Activated CD4-positive, alpha-beta T cell treated with anti-CD3 and anti-CD28 coated beads, Interleukin-10, Interleukin-2, amounts not matched to agents 100 ng/mL and 50 ng/mL, durations not matched to agents 16 hours and 8 hours (primary cell): ENCODE measurements around the gene PAX5.
A peak's percentile ranks its signal among the peaks of the same experiment; 100 is the strongest.

Experiments used
- DNase-seq: peaks from one replicate; pipeline ENCODE4 v3.0.0-alpha.2; 2020

PAX5 gene

DNA sequence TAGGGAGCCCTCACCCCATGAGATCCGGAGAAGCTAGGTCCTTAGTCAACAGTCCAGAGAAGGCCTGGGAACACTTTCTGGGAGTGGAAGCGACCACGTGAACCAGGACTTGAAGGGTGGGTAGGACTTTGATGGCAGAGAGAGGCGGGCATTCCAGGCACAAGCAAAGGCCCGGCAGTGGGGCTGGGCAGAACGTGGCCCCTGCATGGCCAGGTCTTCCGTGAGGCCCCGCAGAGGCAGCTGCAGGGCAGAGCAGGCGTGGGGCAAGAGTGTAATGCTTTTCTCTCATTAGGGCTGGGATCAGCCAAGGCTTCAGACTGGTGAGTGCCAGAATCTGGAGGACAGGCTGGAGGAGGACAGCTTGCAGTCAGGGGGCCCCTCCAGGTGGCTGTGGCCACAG, 184.1 kb downstream of the PAX5 start:
- no peak for DNase-seq

DNA sequence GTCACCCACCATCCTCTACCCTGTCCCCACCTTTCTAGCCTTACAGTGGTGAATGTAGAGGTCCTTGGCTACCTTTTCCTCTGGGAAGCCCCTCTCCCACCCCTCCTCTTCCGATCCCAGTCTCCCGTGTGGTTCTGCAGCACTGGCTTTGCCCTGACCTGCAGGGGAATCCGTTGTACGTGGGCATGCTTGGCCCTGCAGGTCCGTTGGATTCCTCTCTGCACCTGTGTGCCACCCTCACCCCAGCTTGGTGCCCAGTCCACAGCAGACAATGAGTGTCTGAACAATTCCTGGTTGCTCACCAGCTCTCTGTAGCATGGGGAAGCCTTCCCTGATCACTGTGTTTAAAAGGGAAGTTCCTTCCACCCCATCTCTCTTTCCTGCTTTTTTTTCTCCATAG, 185.1 kb downstream of the PAX5 start:
- DNase-seq: no peak

DNA sequence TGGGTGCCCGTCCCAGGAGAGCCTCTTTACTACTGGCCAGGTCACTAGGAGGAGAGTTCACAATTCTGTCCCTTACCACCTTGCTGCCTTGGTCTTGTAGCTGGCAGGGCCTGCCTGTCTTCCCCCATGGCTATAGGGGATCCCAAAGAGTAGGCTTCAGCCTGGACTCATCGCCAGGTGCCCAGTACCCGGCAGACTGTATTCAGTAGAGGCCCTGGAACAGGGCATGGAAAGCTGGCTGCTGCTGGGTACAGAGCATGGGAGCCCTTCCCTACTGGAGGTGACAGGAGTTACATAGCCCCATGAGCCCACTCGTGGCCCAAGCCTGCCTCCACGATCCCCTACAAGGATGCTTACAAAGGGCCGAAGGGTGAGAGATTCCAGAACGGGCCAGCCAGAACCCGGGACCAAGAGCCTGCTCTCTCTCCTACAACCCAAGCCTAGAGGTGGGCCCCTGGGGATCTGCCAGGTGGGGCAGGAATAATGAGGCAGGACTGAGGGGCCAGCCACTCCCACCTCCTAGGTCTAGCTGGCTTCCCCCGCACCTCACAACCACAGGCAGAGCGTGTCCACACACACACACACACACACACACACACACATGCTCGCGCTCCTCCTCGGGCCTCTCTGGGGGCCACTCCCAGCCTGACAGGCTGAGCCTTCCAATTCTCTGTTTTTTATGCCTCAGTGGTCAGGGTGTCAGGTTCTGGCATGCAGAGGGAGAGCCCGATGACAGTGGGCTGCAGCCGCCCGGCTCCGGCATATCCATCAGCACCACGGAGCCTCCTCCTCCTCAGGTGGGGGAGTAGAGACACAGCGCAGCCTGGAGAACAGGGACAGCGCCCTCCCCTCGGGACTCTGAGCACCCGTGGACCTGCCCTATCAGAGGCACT, 186.0 kb downstream of the PAX5 start:
- no peak for DNase-seq

DNA sequence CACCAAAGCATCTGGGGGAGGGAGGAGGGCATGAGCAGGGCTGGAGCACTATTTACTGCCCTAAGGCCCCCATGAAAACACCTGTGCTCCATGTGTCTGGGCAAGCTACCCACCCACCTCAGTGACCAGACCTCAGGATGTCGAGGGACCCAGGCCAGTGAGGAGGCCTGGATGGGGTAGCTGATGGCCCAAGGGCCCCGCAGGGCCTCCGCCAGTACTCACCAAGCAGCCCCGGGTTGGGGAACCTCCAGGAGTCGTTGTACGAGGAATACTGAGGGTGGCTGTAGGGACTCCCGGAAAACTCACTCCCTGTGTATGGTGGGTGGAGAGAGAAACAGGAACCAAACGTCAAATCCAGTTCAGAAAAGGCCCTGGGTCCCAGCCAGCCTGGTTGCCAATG, 187.4 kb downstream of the PAX5 start:
- no peak for DNase-seq

DNA sequence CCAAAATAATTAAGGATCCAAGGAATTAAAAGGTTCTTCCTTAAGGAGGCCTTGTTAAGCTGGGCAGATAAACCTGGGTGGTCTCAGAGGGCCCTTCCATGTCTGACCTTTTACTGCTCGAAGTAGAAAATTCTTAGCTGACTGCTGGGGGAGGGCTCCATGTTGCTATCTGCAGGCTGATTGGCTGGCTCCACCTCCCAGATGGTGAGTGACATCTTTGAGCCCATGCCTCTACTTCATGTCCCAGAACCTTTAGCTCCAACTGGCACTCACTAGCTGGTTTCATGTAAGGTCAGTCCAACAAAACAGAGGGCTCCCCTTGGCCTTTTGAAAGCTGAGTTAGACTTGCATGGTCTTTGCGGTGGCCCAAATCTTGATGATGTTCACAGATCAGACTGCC, 188.2 kb downstream of the PAX5 start:
- DNase-seq: no peak

DNA sequence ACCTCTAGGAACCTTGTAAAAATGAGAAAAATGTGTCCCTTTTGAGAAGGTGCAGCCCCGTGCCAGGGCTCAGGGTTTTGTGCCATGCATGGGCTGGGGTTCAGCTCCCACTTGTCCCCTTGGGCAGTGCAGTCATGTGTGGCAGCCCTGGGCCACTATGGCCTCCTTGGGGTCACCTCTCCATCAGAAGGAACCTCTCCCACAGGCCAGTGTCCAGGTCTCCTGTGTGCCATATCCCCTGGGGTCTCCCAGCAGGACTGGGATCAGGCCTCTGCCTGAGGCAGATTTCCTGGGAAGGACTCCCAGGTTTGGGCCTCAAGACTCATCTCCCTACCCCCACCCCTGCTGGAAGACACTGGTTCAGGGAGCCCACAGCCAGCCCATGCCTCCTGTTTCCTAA, 189.1 kb downstream of the PAX5 start:
- DNase-seq: no peak

DNA sequence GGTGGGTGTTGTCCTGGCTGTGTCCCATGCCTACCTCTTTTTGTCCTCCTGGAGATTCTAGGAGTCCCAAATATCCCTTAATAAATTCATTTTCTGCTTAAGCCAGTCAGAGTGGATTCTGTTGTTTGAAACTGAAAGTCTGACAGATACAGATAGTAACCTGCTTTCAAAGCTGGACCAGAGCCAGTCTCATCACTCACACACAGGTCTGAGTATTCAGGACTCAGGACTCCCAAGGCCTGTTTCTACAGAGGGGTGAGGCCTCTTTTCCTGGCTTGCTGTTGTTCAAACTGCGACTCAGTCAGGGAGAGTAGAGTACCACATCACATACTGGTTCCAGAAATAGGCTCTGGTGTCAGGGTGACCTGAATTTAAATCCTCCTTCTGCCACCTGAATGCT, 190.1 kb downstream of the PAX5 start:
- DNase-seq: peak; percentile 11

DNA sequence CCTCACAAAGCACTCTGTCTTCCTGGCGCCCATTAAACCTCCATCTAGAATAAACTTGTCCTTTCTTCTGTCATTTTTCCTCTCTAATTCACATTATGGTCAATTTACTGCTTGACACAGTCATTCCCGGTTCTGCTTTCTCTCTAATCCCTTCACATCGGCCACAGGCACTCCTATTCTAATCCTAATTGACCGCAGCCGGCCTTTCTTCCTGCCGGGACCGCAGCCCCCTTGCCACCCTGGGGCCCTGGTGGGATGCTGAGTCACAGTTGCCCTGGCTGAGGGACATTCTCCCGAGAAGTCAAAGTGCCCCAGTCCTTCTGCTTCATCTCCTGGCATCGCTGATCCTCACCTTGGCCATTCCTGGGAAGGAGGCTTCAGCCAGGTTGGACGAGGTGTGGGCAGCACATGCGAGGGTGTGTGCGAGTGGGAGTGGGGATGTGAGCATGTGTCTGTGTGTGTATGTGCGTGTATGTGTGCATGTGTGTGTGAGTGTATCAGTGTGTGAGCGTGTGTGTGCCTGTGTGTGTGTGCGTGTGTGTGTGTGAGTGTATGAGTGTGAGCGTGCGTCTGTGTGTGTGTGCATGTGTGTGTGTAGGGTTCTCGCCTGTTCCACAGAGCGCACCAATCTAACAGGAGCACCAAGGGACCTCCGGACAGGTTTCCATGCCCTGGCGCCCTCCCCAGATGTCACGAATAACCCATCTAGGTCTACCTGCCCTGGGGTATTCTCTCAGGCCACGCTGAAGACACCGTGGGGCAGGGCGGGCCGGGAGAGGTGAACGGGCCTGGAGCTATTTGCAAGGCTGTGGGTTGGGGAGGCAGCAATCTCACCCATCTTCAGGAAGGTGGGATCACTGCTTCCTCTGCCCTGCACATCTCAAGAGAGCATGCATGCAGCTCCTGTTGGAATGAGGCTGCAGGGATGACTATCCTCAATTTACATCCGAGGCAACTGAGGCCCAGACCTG, 191.2 kb downstream of the PAX5 start:
- no peak for DNase-seq

DNA sequence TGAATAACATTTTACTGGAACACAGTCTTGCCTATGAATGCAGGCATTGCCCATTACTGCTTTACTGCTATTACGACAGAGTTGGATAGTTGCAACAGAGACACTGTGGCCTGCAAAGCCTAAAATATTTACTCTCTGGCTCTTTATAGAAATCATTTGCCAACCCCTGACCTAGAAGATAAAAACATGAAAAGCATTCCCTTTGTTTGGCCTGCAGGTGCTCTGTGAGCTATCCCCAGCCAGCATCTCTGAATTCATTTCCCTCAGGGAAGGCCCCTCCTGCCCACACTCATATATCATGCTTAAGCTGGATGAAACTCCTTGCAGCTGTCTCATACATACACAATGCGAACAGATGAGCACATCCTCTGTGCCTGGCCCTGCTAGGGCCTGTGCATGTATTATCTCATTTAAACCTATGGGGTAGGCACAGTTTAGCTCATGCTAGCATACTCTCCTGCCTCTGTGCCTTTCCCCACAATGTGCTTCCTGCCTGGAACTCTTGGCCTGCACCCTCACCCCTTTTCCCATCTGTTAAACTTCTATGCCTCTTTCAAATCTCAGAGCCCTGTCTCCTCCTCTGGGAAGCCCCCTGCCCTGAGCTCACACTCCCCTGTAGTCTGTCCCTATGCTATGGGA, 193.1 kb downstream of the PAX5 start:
- DNase-seq: no peak

DNA sequence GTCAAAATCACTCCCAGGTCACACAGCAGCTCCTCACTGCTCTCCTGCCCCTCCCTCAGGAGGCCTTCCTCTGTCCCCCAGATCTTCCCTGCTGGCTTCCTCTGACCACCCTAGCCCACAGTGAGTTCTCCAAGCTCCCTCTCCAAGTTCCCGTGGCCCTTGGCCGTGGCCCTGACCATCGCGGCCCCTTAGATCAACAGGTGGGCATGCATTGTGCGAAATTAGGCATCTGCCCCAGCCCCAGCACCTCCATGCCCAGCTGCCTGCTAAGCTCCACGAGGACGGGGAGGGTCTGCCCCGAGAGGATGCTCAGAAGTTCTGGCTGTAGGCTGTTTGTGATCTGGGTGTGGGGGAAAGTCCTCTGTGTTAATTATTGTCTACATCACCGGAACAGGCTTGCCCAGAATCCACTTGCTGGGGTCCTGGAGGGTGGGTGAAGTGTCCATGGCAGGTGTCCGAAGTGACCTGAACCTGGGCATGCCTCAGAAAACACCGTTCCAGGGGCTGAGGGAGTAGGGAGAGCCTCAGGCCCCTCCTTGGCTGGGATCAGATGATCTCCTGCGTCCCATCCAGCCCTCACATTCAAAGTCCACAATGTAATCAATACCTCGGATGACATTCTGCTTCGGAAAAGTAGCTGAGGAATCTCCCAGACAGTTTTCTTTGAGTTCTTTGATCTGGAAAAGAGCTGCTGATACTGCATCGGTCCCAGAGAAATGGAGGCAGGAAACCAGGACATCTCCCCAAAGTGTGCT, 194.8 kb downstream of the PAX5 start:
- no peak for DNase-seq

DNA sequence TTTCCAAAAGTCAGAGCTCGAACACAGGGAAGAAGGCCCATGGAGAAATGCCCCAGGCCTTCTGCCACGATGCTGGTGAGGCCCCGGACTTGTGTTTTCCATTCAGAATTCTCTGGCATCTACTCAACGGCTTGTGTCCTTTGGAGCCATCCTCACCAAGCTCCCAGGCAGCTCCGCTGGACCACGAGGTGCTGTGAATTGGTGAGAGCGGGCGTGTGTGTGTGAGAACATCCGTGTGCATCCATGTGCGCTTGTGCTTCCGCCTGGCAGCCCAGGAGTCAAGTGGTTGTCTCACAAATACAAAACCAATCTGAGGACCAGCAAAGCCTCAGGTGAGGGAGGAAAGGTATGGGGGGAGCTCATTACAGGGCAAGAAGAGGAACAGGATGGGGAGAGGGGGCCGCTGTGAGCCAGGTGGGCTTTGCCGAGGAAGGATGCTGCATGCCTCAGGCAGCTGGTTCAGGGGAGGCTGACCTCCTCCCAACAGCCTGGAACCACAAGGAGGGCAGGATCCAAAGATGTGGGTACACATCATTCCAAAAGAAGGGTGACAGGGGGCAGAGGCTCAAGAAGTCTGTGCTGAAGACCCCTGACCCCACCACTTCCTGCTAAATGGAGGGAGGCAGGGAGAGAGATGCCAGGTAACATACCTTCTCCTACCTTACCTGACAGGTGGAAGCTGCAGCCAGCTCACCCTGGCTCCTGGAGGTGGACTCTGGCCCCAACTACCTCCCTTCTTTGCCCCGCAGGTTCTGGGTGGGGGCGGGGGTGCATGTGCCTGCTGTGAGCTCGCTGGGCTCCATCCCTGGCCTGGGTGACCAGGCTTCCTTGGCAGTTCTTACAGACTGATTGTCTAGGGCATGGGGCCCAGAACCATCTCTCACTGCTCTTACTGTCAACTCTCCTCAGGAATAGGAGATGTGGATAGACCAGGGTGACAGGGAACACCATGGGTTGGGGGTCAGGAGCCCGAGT, 196.3 kb downstream of the PAX5 start:
- no peak for DNase-seq

DNA sequence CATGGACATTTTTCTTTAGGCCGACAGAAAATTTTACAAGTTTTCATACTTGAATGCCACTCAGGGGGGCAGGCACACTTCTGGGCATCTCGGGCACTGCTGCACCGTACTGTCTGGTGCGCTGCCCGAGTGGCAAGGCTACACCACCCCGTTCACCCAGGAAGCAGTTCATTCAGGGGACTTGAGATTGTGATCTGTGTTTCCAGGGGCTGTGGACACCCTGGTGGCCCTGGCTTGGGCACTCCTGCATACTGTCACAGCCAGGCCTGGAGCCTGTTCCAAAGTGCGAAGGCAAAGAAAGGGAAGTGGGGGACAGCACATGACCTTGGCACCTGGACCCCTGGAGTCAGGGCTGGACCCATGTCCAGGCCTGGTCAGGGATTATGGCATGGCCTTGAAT, 197.6 kb downstream of the PAX5 start:
- DNase-seq: no peak

DNA sequence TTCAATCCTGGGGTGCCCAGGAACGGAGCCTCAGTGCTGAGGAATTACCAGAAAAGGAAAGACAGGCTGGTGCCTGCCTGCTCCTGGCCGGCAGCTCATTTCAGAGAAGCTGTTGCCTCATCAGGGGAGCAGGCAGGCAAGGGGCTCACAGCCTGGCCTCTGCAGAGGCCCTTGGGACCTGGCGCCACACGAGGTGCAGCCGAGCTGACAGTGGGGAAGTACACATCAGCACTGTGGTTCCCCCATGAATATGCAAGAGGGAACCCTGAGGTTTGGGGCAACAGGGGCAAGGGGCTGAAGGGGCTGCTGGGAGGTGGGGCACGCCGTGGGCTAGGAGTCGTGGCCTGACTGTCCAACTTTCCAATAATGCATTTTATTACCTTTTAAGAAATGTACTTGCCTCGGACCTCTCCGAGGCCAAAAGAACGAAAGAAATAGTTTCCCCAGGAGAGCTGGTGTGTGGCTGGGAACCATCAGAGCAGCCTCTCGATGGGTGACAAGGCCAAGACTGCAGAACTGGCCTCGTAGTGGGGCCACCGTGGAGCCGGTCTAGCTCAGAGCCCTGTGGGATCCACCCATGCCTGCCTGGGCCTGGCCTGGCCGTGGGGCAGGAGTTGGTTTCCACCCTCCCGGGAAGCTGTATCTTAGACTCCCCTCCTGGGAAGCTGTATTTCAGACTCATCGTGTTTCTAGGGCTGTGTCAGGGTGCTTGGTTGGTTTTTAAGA, 198.6 kb downstream of the PAX5 start:
- no peak for DNase-seq

DNA sequence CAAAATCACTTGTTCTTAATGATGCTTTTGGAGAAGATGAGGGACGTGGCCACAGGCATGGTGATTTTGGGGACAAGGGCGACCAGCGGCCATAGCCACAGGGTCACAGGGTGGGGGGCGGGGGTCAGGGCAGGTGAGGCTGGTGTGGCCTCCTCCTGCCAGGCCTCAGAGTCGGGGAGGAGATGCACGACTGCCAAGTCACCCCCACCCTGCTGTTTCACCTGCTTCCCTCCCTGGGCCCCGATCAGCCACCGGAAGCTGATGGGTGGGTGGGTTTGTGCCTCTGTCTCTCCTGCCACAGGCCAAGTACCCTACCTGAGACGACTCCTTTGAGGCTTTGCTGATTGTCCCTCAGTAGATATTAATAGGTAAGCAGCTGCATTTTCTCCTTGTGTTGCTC, 199.3 kb downstream of the PAX5 start:
- no peak for DNase-seq

DNA sequence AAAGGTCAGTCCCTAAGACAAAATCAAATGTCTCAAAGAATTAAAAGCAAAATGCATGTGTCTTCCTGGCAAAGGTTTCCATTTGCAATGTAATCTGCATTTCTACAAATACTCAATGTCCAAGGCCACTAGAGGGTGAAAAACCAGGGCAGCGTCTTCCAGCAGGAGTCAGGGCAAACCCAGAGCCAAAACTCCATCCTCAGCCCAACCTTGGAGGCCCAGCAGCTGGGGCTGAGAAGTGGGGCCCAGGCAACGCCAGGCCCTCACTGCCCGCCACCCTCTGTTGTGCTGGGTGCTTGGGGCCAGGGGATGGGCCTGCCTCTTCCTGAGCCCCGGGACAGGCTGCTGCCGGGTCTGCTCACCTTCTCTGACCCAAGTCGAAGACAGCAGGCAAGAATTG, 200.1 kb downstream of the PAX5 start:
- DNase-seq: no peak

DNA sequence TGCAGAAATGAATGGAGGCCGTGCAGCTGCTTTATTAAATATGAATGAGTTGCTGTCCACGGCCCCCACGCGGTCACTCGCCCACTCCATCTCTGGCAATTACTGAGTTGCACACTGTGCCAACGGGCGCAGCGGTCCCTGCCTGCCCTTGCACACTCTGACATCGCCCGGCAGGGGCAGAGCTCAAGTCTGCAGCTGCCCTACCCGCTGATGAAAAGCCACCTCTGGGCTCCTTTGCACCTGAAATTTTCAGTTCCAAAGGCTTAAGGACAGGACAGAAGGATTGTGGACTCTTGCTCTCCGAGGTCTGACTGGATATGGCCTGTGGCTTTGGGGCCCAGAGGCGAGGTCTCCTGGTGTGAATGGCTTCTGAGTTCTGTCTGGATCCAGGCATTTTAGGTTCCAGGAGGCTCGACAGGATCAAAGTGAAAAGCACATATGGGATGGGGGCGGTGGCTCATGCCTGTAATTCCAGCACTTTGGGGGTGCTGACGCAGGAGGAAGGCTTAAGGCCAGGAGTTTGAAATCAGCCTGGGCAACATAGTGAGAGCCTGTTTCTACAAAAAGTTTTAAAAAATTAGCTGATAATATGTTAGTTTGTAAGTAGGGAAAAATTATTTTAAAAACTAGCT, 201.8 kb downstream of the PAX5 start:
- no peak for DNase-seq

DNA sequence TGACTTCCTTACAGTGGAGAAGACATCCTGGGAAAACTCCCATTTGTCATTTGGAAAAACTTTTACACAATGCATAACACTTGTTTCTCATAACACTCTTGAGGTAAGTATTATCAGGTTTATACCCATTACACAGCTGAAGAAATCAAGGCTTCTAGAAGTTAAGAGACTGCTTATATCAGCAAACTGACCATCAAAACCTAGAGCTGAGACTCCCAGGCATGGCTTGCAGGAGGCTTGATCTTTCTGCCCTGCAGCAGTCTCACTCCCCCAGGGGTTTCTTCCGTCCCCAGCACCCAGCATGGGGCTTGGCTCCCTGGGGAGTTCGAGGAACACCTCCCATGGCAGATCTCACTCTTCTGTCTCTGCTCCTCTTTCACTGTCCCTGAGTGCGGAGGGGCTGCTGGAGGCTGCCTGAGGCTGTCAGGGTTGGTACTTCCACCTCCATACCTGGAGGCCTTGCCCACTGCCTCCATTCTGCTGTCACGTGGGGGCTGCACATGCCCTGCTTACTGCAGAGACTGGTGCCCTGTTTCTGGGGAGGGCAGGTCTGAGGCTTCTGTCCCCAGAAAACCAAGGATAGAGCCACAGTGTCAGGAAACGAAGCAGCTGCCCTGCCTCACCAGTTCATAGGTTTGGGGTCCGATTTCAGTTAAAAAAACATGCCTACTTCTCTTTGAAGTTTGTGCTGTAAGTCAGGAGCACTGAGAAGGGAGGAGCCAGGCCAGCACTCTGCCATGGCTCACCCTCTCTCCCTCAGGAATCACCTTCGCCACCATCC, 202.5 kb downstream of the PAX5 start:
- DNase-seq: no peak

DNA sequence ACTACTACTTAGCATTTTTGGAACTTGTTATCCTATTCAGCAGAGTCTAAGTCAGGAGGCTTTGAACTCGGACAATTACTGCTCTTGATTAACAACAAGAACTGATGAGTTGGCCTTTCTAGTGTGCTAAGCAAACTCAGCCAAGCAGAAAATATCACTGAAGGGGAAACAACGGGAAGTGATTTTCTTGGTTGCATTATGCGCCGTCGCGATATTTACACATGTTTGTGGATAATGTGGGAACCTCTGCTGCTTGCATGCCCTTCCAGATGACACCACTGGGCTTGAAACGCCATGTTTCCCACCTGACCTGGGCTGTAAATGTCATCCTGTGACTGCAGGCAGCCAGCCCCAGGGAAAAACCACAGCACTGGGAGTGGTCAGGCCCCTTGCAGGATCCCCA, 205.5 kb downstream of the PAX5 start:
- DNase-seq: no peak

DNA sequence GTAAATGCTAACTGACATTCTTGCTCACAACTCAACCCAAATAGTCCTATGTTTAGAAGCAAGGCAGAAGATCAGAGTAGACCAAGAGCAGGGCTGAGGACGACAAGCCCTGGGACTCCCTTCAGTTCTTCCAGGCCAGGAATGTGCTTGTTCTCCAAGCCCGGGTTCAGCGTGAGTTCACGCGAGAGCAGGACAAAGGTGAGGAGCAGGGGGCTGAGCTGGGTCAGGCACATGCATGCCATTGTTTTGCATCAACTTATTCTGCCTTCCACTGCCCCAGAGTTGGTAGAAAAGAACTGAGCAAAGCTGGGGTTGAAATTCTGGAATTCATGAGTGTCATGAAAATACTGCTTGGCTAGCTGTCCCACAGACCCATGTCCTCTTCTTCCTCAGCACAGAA, 206.5 kb downstream of the PAX5 start:
- no peak for DNase-seq
